ENCODE data around the gene LRP1B. TPM values are rescaled to one million over a fixed set of nuclear protein-coding genes. Genes with fewer than 3 reads are reported as not detected.

LRP1B gene
- total and polyA plus RNA-seq, 2 of the 8 experiments (the other 6 are each of a cell fraction or from before 2014, with no cell fraction given) = 0.03 TPM; not detected in 1

DNA sequence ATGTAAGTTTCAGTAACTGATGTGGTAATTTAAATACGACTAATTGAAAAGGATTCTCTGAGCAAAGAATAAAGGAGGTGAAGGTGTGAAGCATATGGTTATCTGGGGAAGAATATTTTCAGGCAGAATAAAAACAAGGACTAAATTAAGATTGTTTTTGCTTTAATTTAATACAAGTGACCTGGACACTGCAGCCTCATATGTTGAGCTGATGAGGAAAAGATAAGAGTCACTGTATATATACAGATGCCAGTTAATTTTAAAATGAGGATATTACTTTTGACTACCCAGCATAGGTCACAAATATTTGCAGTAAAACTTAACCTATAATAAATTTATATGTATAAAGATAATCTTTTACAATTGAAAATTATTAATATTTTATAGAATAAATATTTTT lies 47.8 kb upstream of the LRP1B start:
- Histone ChIP-seq H3K18ac (ENCODE audit: extremely low read depth, low read length) (no peak overlapping the region), H2AFZ (ENCODE audit: low read length) (no peak overlapping the region), H3K4me2 (ENCODE audit: insufficient read depth in 1 of 2, low read depth in 2 of 2, low read length in 2 of 2) (no peak overlapping the region), H2AK5ac (ENCODE audit: low read depth, low read length) (no peak overlapping the region), H3K4me1 (replicated peaks in 1 of 4; ENCODE audit: control insufficient read depth in 3 of 4, insufficient read depth in 4 of 4, low read length in 3 of 4) (no peaks in the 10 kb centered on the region), H3K14ac (ENCODE audit: insufficient read length) (no peak overlapping the region), H3K79me2 (ENCODE audit: control insufficient read depth in 1 of 2, insufficient read depth in 2 of 2, low read length in 2 of 2) (no peaks in the 10 kb centered on the region), H3K36me3 (ENCODE audit: control insufficient read depth in 2 of 4, insufficient read depth in 4 of 4, low read length in 3 of 4) (no peaks in the 10 kb centered on the region), H2BK5ac (ENCODE audit: low read depth, low read length) (no peak overlapping the region), H3K9me3 (ENCODE audit: insufficient read depth in 2 of 2, low read depth in 1 of 2, low read length in 1 of 2) (no peaks in the 10 kb centered on the region), H3K4ac (replicated peaks; ENCODE audit: insufficient read length, low read depth, low read length) (no peak overlapping the region), H3K23me2 (ENCODE audit: low read depth, low read length) (no peaks in the 10 kb centered on the region), H4K91ac (replicated peaks; ENCODE audit: insufficient read length, low read length) (no peak overlapping the region), H3K27me3 (replicated peaks in 1 of 4; ENCODE audit: control insufficient read depth in 3 of 4, extremely low read depth in 1 of 4, insufficient read depth in 3 of 4, low read length in 3 of 4) (no peaks in the 10 kb centered on the region), H3K23ac (ENCODE audit: insufficient read length) (no peak overlapping the region), H2BK120ac (replicated peaks; ENCODE audit: low read depth, low read length) (no peak overlapping the region), H4K20me1 (replicated peaks in 1 of 2; ENCODE audit: control insufficient read depth in 1 of 2, insufficient read depth in 2 of 2, low read length in 2 of 2) (no peaks in the 10 kb centered on the region), H3K27ac (ENCODE audit: low read depth, low read length) (no peak overlapping the region), H3K56ac (replicated peaks; ENCODE audit: insufficient read length, low read depth, low read length) (no peak overlapping the region), H3K9ac (replicated peaks in 1 of 4; ENCODE audit: extremely low read depth in 1 of 4, low read depth in 3 of 4, low read length in 3 of 4) (no peak overlapping the region), H2BK12ac (ENCODE audit: low read depth, low read length) (no peak overlapping the region), H3K4me3 (ENCODE audit: extremely low read depth in 1 of 4, insufficient read depth in 2 of 4, low read depth in 3 of 4, low read length in 4 of 4) (no peak overlapping the region), H2BK15ac (ENCODE audit: low read length) (no peak overlapping the region), H3K79me1 (ENCODE audit: low read depth, low read length) (no peaks in the 10 kb centered on the region), H4K8ac (ENCODE audit: extremely low read depth, insufficient read depth, low read length) (no peak overlapping the region), H2BK20ac (ENCODE audit: low read length) (no peak overlapping the region), H4K5ac (ENCODE audit: insufficient read length, low read depth, low read length) (no peak overlapping the region)
- WGBS, 2 experiments (ENCODE audit: extremely low coverage in 1 of 2, insufficient coverage in 1 of 2, insufficient read length in 1 of 2, insufficient replicate concordance in 2 of 2, low coverage in 1 of 2, low lambda C conversion rate in 2 of 2, missing lambda C conversion rate in 1 of 2) = 76% methylated on average over 1 of the region's 1 CpG; no CpG with 5 or more reads in 1 of the 2 experiments
- POLR2A ChIA-PET (ENCODE audit: partially characterized antibody) = no interaction called here
- DNase-seq (ENCODE audit: low read depth in 1 of 2, low spot score in 2 of 2) = no peak
- FAIRE-seq = no peak
- TF ChIP-seq SAP30 (IDR thresholded peaks at IDR 0.05; ENCODE audit: insufficient read depth, insufficient replicate concordance, low read length) (no peak), KDM4A (IDR thresholded peaks at IDR 0.05; ENCODE audit: low read depth, low read length, severe bottlenecking) (no peak), SIN3A (conservative IDR thresholded peaks at IDR 0.05 in 1 of 2, IDR thresholded peaks at IDR 0.05 in 1 of 2; ENCODE audit: low read depth in 1 of 2, low read length in 2 of 2) (no peak)
- CTCF ChIA-PET (ENCODE audit: partially characterized antibody) = no interaction called here

Measured in H1 (cell line).